Common myeloid progenitor, CD34-positive (primary cell): Measurements from ENCODE around the gene ATOH8.

Experiments
- CTCF ChIA-PET: fragments of 350-600 bp; sonication (Branson Sonifier 250); formaldehyde crosslinking; loops from one replicate; lab custom pipeline; 2021; ENCODE audit warnings: antibody characterized with exemption; lab: Charles Lee
- POLR2A ChIA-PET: fragments of 350-600 bp; sonication (Branson Sonifier 250); formaldehyde crosslinking; loops from one replicate; lab custom pipeline; 2021; ENCODE audit warnings: antibody characterized with exemption; lab: Charles Lee
- DNase-seq, 3 donors: peaks; one replicate each; pipeline versions ENCODE4 v3.0.0 to v3.0.0-alpha.2; 2013
- H3K27ac ChIP-seq, 2 experiments: 1 replicate in 1 of 2; 2 replicates in 1 of 2; pipeline ENCODE4 v1.7.0; 2013; ENCODE audit warnings: inconsistent platforms in 2 of 2, low read length in 2 of 2, mild to moderate bottlenecking in 2 of 2, low read depth in 1 of 2, moderate library complexity in 1 of 2; ENCODE audit not compliant: severe bottlenecking in 2 of 2, insufficient read depth in 1 of 2, poor library complexity in 1 of 2
- H3K27me3 ChIP-seq, 5 experiments: replicated peaks in 2 of 5; 1 replicate in 3 of 5; 2 replicates in 2 of 5; pipeline versions ENCODE4 v1.6.1 to v1.7.0; 2013; ENCODE audit warnings: low read length in 4 of 5, mild to moderate bottlenecking in 2 of 5, moderate library complexity in 2 of 5, inconsistent platforms in 1 of 5; ENCODE audit not compliant: insufficient read depth in 5 of 5, control insufficient read depth in 4 of 5
- H3K36me3 ChIP-seq, 4 experiments: 1 replicate in 2 of 4; 2 replicates in 2 of 4; pipeline versions ENCODE4 v1.6.1 to v1.7.0; 2013; ENCODE audit warnings: low read length in 3 of 4, control low read depth in 1 of 4, mild to moderate bottlenecking in 1 of 4; ENCODE audit not compliant: control insufficient read depth in 4 of 4, insufficient read depth in 4 of 4
- H3K4me1 ChIP-seq, 4 experiments: 1 replicate in 3 of 4; 2 replicates in 1 of 4; pipeline versions ENCODE4 v1.6.1 to v1.7.1; 2013; ENCODE audit warnings: low read length in 3 of 4, mild to moderate bottlenecking in 3 of 4, control low read depth in 1 of 4, inconsistent platforms in 1 of 4, moderate library complexity in 1 of 4; ENCODE audit not compliant: control insufficient read depth in 4 of 4, insufficient read depth in 4 of 4; ENCODE audit errors: control extremely low read depth in 1 of 4
- H3K4me3 ChIP-seq, 7 experiments: 1 replicate in 4 of 7; 2 replicates in 3 of 7; pipeline versions ENCODE4 v1.5.1 to v1.7.0; 2013; ENCODE audit warnings: mild to moderate bottlenecking in 7 of 7, low read length in 6 of 7, moderate library complexity in 6 of 7, inconsistent platforms in 2 of 7, low read depth in 2 of 7, control low read depth in 1 of 7; ENCODE audit not compliant: insufficient read depth in 4 of 7, control insufficient read depth in 1 of 7; ENCODE audit errors: extremely low read depth in 1 of 7
- H3K9me3 ChIP-seq, 5 experiments: 1 replicate in 4 of 5; 2 replicates in 1 of 5; pipeline versions ENCODE4 v1.6.1 to v1.7.1; 2013; ENCODE audit warnings: low read length in 4 of 5, mild to moderate bottlenecking in 2 of 5, inconsistent platforms in 1 of 5, low read depth in 1 of 5, moderate library complexity in 1 of 5; ENCODE audit not compliant: control insufficient read depth in 4 of 5, insufficient read depth in 2 of 5; ENCODE audit errors: control extremely low read depth in 1 of 5
- WGBS: methylation state at CpG from one replicate; pipeline ENCODE4 v1.1.5; 2013; ENCODE audit not compliant: insufficient coverage; 5-methylcytosine and 5-hydroxymethylcytosine counted together

ATOH8 gene

GRCh38 chr2:85768713-85769112, 14.9 kb downstream of the ATOH8 start:
- 89% methylated on average over 6 of the region's 8 CpGs for WGBS
- no peak overlapping the region for H3K27ac ChIP-seq
- H3K4me3 ChIP-seq, result no peak overlapping the region
- ChIA-PET POLR2A (no interaction called here), CTCF (interaction anchor here (0.8 to 9.0 kb wide), 10 partner anchors 9 to 59 kb away, joined by 3 to 86 read pairs (median 6); partner anchors contain the start of gene ATOH8)
- peaks cover 0 to 31% (median 23%) of the 10 kb centered on the region in 4 experiments for H3K4me1 ChIP-seq
- H3K27me3 ChIP-seq, result peaks cover 0 to 29% (median 12%) of the 10 kb centered on the region in 5 experiments
- H3K9me3 ChIP-seq, result no peaks in the 10 kb centered on the region
- DNase-seq, result no peak
- H3K36me3 ChIP-seq, result no peaks in the 10 kb centered on the region

- peaks cover 0 to 23% (median 13%) of the 10 kb centered on the region in 5 experiments for H3K27me3 ChIP-seq
- H3K4me3 ChIP-seq, result no peak overlapping the region
- H3K36me3 ChIP-seq, result no peaks in the 10 kb centered on the region
- ChIA-PET POLR2A (no interaction called here), CTCF (interaction anchor here (0.8 to 9.0 kb wide), 12 partner anchors 8 to 60 kb away, joined by 3 to 86 read pairs (median 8); partner anchors contain the start of gene ATOH8)
- peaks cover 0 to 31% (median 23%) of the 10 kb centered on the region in 4 experiments for H3K4me1 ChIP-seq
- peak in 2 of 3 donors; percentile 48 for DNase-seq
- 92% methylated on average over 8 of the region's 12 CpGs for WGBS
- no peak overlapping the region for H3K27ac ChIP-seq
- no peaks in the 10 kb centered on the region for H3K9me3 ChIP-seq
These were observed 15.6 kb downstream of the ATOH8 start for GRCh38 chr2:85769236-85769982.

- H3K4me3 ChIP-seq, result no peak overlapping the region
- peaks cover 0 to 30% (median 23%) of the 10 kb centered on the region in 4 experiments for H3K4me1 ChIP-seq
- CTCF ChIA-PET, result interaction anchor here (0.8 to 9.0 kb wide), 9 partner anchors 10 to 60 kb away, joined by 3 to 86 read pairs (median 8); partner anchors contain the start of gene ATOH8
- H3K27ac ChIP-seq, result no peak overlapping the region
- H3K9me3 ChIP-seq, result no peaks in the 10 kb centered on the region
- peaks cover 0 to 20% (median 9%) of the 10 kb centered on the region in 5 experiments for H3K27me3 ChIP-seq
- WGBS, result 98% methylated on average over 6 of the region's 7 CpGs
- H3K36me3 ChIP-seq, result no peaks in the 10 kb centered on the region
- POLR2A ChIA-PET, result no interaction called here
- no peak for DNase-seq
These were observed 16.2 kb downstream of the ATOH8 start for GRCh38 chr2:85769983-85770362.

- 92% methylated on average over 4 of the region's 12 CpGs for WGBS
- Histone ChIP-seq H3K27me3 (peaks cover 0 to 16% (median 8%) of the 10 kb centered on the region in 5 experiments), H3K27ac (no peak overlapping the region), H3K4me3 (no peak overlapping the region), H3K9me3 (no peaks in the 10 kb centered on the region), H3K4me1 (peaks cover 0 to 26% (median 19%) of the 10 kb centered on the region in 4 experiments), H3K36me3 (no peaks in the 10 kb centered on the region)
- POLR2A ChIA-PET, result no interaction called here
- no peak for DNase-seq
- CTCF ChIA-PET, result interaction anchor here (0.8 to 9.0 kb wide), 9 partner anchors 10 to 61 kb away, joined by 3 to 86 read pairs (median 8); partner anchors contain the start of gene ATOH8
These were observed 16.6 kb downstream of the ATOH8 start for GRCh38 chr2:85770369-85770768.

GRCh38 chr2:85770786-85771409, 17.1 kb downstream of the ATOH8 start:
- Histone ChIP-seq H3K27ac (no peak overlapping the region), H3K4me3 (no peak overlapping the region), H3K27me3 (peaks cover 0 to 11% (median 3%) of the 10 kb centered on the region in 5 experiments), H3K36me3 (no peaks in the 10 kb centered on the region), H3K9me3 (no peaks in the 10 kb centered on the region), H3K4me1 (peaks cover 0 to 20% (median 13%) of the 10 kb centered on the region in 4 experiments)
- no peak for DNase-seq
- WGBS, result 99% methylated on average over 10 of the region's 10 CpGs
- ChIA-PET POLR2A (no interaction called here), CTCF (interaction anchor here (1.2 to 9.0 kb wide), 6 partner anchors 11 to 39 kb away, joined by 4 to 86 read pairs (median 38); partner anchors contain the start of gene ATOH8)

GRCh38 chr2:85771486-85771885, 17.7 kb downstream of the ATOH8 start:
- ChIA-PET CTCF (interaction anchor here (0.6 to 9.0 kb wide), 8 partner anchors 12 to 120 kb away, joined by 3 to 86 read pairs (median 12); partner anchors contain the start of gene ATOH8), POLR2A (interaction anchor here (0.8 kb wide), 1 partner anchor 11 kb away, joined by 4 read pairs; no protein-coding TSS in a partner anchor)
- Histone ChIP-seq H3K4me3 (no peak overlapping the region), H3K36me3 (no peaks in the 10 kb centered on the region), H3K9me3 (no peaks in the 10 kb centered on the region), H3K4me1 (peaks cover 0 to 16% (median 10%) of the 10 kb centered on the region in 4 experiments), H3K27ac (no peak overlapping the region), H3K27me3 (peaks cover 0 to 9% (median 1%) of the 10 kb centered on the region in 5 experiments)
- no peak for DNase-seq
- 100% methylated on average over 1 of the region's 4 CpGs for WGBS
